NCI-H1436 treated with DMSO at 0.1 percent for 48 hours (cell line): ENCODE data around the gene BRD2.

Source experiments
- DNase-seq: peaks from one replicate; lab custom pipeline; 2025; lab: John Stamatoyannopoulos, UW

Gene BRD2

DNA sequence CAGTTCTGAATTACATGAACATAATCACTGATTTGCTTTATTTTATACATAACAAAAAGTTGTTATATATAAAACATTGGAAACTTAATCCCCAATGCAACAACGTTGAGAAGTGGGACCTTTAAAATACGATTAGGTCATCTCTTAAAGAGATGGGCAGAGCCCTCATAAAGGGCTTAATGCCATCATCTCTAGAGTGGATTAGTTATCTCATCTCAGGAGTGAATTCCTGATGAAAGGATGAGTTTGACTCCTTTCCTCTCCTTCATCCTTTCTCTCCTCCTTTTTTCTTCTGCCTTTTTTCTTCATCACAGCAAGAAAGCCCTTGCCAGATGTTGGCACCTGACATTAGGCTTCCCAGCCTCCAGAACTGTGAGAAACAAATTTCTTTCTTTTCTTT, 27.1 kb downstream of the BRD2 start:
- no peak for DNase-seq

DNA sequence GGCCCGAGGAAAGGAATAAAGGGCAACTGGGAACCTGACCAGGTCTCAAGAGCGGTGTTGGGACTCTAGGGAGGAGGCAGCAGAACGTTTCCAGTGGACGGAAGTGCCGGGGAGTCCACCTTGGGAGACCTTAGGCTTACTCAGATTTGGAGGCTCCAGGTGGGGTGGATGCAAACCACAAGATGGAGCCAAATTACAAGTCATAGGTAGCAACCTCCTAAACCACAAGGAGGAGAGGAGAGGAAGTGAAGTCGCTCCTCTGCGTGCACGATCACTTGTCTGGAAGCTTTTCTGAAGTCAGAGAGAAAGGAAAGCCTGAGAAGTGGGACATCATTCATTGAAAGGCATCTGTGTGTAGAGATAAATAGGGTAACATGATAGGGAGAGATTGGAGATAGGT, 31.7 kb downstream of the BRD2 start:
- DNase-seq: no peak

DNA sequence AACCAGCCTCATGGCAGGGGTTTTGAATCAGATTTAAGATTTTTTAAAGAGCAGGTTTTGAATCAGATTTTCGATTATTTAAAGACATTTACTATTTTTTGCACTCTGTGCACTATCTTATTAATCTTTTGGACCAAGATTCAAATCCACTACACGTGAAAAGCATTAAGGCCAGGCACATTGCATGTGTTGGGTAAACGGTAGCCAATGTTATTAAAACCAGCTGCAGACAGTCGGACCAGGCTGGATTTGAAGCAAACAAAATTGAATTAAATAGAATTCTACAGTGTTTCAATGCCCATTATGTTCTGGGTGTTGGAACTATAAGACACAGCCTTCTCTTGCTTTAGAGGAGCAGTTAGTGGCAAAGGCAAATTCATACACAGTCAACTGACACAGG, 33.3 kb downstream of the BRD2 start:
- no peak for DNase-seq

DNA sequence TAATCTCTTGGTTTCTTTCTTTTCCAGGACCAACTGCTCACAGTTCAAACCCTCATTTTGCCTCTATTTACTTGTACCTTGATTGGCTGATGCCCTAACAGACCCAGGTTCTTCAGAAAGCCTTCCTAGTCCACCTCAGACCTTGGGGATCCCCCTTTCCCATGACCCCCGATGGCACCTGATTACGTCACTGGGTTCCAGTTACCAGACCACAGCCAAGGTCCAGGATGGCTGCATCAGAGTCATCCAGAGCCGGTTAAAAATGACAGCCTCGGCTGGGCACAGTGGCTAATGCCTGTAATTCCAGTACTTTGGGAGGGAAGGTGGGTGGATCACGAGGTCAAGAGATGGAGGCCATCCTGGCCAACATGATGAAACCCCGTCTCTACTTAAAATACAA, 36.5 kb downstream of the BRD2 start:
- DNase-seq: no peak

DNA sequence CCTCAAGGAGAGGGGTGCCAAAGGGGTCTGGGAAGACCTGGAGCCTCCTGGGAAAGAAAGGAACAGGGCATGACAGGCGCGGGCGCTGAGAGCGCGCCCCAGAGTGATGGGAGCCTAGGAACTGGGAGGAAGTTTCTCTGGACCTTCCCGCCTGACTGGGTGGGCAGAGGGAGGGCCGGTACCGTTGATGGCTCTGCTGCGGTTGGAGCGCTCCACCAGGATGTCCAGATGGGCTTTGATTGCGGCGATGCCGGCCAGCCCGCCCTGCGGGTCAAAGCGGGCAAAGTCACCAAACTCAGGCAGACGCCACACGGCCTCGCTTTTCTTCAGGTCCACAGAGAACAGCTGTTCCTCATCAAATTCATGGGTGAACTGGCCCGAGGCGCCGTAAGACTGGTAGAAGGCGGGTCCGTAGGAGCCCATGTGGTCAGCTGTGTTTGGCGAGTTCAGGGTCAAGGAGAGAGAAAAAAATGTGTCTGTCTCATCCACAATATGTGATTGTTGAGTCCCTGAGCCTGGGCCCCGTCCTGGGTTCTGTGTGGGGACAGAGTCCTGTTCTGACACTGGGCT, 39.5 kb downstream of the BRD2 start:
- no peak for DNase-seq

DNA sequence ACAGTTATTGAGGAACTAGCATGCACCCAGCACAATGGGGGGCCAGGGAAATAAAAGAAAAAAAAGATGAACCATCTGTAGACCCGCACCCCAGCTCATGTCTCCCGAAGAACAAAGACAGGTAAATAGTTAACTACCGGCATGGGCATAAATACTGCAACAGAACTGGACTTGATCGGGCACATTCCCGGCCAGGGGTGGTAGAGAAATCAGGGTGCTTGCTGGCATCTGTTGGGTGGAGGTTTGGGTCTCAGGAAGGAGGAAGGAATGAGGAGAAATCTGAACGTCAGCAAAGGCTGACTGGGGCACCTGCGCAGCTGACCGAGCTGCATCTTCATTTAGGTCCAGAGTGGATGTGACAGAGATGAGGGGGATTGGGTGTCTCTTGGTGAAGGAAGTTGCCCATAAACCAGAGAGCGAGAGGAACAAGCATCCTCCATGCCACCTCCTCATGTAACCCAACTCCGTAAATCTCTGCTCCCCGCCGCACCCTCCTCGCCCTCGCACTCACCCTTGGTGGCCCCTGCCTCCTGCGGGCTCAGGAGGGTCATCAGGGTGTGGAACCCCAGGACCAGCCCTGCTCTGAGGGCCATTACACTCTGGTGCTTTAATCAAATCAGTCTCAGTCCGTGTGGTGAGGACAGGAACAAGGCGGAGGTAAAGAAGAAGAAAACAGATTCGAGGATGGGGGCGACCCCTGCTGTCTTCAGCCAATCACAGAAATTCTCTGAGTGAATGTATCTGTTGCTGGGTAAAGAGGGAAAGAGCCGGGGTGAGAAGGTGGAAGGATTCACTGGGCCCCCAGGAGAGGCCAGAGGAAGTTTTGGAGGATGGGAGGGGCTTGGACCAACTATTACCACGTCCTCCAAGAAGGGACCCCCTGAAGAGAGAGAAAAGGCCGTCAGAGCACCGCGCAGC, 40.8 kb downstream of the BRD2 start, which contains the start of gene HLA-DOA:
TSS of gene HLA-DOA (minus strand) at position 648 of the 918 bp plus-strand sequence.
- DNase-seq: no peak

DNA sequence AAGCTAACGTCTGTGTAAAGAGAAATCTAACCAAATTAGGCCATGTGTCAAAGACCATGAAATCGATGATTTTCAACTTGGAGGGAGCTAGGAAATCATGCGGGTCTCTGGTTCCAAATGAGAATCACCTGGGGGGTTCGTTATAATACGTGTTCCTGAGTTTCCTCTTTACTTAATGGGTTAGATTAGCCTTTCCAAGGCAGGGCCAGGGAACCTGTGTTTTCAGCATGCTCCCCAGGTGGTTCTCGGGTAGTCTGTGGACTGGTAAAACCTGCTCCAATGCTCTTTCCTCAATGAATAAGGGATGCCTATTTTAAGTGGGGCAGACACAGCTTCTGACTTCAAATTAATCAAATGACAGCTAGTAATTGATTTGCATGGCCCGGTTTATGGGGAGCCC, 42.0 kb downstream of the BRD2 start:
- DNase-seq: no peak

DNA sequence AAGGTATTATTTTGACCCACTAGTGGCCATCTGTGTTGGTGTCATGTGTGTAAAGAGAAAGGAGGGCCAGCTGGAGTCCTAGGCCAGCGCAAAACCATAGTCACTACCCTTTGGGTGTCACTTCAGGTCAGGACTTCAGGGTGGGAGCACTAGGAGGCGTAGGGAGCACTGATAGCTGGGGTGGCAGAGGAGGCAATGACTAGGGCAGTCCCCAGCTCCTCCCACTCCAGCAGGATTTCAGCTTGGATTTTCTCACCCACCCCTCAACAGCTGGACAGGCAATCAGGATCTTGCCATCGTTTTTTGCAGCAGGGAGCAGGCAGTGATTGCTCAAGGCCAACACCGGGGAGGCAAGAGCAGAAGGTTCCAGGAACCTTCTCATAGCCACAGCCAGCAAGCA, 45.2 kb downstream of the BRD2 start:
- no peak for DNase-seq

DNA sequence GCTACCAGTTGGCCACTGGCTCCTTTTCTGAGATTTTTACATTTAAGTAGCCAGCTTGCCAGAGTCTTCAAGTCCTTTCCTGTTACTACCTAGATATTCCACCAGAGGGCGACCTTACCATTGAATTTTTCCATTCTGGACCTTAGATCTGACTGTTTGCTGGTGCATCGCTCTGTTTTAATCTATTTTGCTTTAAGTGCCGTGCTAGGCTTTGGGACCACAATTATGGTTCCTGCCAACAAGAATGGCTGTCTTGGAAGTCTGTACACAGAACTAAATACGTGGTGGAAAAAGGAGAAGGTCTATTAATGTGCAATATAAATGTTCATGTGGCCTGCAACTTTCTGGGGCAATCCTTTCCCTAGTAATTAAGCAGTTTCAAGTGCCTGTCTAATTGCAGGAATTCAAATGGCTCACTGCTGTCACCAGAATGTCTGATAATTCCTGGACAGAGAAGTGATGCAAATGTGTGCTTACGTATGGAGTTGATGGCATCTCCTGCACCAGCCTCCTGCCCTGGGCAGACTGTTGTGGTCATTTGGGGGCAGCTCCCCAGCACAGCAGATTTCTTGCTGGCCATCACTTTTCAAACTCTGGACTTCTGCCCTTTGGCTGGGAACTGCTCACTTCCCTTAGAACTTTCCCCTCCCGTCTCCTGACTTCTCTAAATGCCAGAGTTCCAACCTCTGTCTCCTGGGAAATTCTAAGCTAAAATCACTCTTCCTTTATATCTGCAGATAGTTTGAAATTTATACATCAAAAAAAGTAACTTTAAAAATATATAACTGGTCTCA, 46.6 kb downstream of the BRD2 start:
- DNase-seq: peak; percentile 26

DNA sequence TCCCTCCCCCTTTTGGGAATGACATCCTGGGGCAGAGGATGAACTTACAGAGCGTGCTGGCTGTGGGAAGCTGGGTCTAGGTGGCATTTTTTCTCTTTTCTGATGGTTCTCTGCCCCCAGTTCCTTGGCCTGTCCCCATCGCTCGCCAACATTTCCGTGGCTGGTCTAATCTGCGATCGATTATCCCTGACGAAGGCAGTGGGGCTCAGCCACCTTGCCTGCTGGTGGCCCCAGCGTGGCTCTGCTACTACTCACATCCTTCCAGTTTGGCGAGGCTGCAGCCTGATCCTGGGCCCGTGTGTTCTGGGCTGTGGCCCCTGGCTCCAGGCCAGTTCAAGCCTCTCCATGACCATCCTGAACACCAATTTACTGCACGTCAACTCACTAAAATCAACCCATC, 47.4 kb downstream of the BRD2 start:
- no peak for DNase-seq

DNA sequence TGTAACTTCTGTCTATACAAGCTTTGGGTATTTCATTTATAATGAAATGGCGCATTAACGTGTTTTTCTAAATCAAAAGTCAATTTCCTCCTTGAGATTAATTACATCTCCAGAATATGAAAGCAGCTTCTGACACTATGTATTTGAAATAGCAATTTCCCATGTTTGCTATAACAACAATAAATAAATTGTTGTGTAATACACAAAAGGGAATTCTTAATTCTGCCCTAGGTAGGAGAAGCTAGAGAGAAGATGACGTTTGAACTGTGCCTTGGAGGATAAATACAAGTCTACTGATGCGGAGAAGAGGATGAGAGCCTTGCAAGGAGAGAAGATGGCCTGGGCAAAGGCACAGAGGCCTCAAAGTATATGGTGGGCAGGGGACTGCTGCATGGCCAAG, 48.6 kb downstream of the BRD2 start:
- no peak for DNase-seq

DNA sequence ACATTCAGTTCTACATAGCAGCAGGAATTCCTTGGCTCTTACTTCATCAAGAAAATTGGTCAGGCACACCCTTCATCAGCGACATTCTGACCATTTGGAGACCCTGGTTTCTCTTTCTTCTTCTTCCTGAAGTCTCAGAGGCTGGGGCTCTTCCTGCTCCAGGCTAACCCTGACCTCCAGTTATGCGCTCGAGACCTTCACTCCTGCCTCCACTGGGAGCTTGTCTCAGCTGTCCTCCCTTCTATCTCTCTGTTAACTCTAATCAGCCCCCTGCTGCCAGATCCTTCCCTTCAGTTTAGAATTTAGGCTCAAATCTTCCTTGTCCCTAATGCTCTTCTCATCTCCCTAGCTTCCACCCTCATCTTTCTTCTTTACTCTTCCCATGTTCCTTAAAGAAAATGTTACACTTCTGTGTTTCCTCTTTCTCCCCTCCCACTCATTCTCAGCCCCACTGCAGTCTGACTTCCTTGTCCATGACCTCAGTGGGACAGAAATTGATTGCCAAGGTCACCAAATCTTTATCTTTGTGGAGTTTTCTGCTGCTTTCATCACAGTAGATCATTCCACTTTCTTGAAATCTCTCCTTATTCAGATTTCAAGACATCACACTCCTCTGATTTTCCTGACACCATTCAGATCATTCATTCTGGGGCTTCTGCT, 49.4 kb downstream of the BRD2 start:
- no peak for DNase-seq

DNA sequence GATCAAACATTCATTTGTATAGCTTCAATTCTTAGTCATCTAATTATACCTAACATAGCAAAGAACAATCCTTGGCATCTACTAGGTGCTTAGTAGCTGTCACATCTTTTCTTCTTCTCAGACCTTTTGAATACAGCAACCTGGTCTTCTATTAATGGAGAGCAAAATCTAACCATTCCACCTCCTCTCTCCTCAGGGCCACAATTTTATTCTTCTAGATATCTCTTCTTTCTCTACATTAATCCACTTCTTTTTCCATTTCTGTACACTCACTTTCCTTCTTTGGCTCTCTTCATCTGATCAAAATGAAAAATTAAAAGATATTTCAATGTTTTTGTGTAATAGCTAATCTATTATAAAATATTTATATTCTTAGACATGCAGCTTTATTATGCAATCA, 50.0 kb downstream of the BRD2 start:
- no peak for DNase-seq

DNA sequence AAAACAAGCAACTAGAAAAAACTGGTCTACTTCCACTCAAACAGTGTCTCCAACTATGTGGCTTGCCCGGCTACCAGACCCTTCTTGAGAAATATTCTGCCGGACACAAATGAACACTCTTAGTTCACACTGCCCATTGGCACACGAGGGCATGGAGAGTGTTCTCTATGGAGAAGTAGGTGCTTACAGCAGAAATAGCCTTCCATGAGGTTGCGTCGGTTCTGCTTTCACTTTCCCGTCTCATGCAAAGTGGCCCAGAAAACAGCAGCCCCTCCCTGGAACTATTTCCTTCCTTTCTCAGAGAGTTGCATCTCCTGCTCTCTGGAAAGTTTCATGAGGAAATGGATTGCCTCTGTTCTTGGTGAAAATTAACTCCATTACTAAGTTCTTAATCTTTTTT, 50.5 kb downstream of the BRD2 start:
- no peak for DNase-seq

DNA sequence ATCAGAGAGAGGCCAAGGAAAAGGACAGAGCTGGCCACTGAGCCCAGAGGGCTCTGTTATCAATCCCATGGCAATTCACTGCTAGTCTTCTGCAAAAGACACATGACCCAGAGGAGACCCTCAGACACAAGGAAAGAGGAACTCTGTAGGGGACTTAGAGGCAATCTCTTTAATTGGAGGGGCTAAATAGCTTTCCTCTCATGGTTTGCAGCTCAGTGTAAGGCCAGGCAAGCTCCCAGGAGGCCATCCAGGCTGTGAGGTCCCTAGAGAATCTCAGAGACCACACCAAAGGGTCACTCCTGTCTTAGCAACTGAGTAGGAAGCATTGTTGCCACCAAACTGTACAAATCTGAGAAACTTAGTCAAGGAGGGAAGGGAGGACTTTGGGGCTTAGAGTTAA, 51.0 kb downstream of the BRD2 start:
- no peak for DNase-seq

DNA sequence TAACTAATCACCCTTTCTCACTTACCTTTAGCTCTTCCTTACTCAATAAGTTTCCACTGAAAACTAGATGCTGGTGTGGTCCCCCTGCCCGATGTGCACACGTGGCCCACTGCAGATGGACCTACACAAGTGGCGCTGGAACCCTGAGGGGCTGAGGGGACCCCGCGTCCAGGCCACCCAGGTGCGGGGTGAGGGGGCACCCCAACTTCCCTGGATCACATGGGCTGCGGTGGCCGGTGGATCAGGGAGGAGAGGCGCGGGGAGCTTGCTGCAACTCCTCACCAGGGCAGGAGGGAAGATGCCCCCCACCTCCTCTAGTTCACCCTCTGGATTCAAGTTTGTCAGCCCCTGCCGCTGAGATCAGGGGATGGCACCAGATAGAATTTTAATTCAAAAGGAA, 53.5 kb downstream of the BRD2 start:
- DNase-seq: no peak

DNA sequence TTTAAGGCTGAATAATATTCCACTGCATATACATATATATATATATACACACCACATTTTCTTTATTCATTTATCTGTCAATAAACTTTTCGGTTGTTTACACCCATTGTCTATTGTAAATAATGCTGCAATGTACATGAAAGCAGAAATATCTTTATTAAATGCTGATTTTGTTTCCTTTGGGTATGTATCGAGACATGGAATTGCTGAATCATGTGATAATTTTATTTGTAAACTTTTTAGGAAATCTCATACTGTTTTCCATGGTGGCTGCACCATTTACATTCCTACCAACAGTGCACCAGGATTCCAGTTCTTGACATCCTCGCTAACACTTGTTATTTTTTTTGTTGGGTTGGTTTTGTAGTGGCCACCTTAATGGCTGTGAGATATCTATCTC, 55.1 kb downstream of the BRD2 start:
- no peak for DNase-seq

DNA sequence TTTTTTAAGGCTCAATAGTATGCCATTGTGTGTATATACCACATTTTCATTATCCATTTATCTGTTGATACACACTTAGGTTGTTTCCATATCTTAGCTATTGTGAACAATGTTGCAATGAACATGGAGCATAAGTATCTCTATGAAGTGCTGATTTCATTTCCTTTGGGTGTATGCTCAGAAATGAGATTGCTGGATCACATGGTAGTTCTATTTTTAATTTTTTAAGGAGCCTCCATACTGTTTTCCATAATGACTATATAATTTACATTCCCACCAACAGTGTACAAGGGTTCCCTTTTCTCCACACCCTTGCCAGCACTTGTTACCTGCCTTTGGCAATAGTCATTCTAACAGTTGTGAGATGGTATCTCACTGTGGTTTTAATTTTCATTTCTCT, 56.1 kb downstream of the BRD2 start:
- DNase-seq: no peak

DNA sequence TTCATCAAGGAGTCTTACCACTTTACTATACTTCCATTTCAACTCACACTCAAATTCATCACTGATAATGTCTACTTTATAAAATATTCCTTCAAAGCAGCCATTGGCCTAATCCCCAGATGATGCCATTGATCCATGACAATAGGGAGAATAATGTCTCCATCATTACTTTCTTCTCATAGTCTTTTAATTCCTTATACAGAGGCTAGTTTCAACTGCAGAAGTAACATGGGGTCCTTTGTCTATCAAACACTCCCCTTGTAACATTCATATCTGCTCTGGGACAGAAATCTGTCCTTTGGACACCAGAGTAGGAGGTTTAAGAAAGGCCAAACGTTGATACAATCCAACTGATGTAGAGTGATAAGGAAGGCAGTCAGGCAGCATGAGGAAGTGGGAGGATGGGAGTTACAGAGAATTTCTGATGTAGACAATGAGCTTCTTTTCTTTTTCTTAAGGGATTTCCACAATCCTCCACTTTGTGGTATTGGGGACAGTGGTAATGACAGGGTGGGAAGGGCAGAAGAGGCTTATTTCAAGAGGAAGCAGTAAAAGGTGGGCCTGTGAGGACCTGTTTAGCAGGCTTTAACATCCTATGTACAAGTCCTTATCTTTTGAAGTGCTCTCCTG, 59.9 kb downstream of the BRD2 start:
- DNase-seq: no peak

DNA sequence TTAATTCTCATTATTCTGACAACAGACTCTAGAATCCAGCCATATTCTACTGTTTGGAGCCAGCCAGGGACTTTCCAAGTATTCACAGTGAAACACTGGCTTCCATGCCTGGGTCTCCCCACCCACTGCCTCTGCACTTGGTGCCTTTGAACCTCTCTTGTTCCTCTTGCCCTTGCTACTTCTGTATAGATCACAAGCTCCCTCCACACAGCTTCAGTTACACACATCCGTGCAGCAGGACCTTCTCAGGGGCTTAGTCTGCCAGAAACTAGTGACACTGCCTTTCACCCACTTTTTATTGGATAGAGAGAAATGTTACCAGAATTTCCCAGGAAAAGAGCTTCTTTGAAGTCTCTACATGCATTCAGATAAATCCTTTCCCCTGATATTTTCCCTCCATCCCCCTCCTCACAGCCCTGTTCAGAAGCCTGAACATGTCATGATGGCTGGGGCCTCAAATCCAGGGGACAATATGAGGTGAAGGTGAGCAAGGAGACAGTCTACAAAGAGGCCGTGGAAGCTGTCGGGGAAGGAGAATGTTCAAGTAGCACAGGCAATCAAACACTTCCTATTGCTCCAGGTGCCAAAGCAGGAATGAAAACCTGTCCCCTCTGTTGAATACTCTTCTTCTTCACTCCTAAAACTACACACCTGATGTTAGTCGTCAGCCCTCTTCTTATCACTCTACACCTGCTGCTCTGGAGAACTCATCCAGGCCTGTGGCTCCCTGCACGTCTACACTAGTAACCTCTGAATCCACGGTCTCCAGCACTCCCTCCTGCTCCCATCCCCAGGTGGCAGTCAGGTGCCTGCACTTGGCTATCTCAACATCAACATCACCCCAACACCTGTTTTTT, 61.2 kb downstream of the BRD2 start:
- no peak for DNase-seq

DNA sequence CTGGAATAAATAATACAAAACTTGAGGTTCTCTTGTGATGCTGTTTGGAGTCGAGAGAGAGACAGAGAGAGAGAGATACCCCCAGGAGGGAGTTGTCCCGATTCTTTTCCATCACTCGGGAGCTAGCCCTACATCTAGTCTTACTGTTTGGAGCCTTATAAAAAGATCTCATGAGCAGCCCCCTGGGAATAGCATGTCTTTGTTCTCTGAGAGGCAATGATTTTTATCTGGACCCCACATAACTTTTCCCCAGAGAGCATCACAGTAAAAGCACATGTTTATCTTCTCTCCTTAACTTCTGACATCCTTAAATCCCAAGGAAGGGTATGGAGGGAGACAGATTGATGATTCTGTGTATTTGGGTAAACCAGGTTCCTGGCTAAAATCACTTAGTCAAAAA, 61.9 kb downstream of the BRD2 start:
- no peak for DNase-seq
